VCaP (cell line): Measurements from ENCODE around the gene ADGRG6.
"Not testable (repeated sequence)": the region's sequence is repeated elsewhere in the genome, so short reads cannot be mapped to it uniquely, and the experiment has no call there.

Source experiments
- H3K27ac ChIP-seq: fragments of 450-650 bp; 2 replicates; pipeline ENCODE4 v1.5.1; 2017
- CTCF ChIP-seq: fragments of 450-650 bp; conservative IDR thresholded peaks from 2 replicates; pipeline ENCODE4 v1.5.1; 2017; ENCODE audit warnings: mild to moderate bottlenecking, moderate library complexity

The ADGRG6 gene

DNA sequence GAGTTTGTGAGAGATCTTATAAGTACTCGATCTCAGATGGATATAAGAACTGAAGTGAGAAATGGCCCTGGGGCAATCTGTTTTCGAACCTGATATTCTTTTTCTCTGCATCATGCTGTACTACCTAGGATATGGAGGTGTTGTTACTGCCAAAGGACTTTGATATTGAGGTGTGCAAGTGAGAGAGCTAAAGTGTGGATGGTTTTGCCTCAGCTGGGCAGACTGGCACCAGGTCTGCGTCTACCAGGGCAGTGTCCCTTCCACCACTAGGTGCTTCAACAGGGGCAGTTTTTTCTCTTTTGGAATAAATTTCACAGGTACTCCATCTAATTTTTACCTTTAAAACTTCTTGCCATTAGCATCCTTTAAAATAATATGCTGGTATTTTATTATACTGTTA, 35.0 kb downstream of the ADGRG6 start:
- TF ChIP-seq CTCF, result no peak
- H3K27ac ChIP-seq, result no peak overlapping the region

DNA sequence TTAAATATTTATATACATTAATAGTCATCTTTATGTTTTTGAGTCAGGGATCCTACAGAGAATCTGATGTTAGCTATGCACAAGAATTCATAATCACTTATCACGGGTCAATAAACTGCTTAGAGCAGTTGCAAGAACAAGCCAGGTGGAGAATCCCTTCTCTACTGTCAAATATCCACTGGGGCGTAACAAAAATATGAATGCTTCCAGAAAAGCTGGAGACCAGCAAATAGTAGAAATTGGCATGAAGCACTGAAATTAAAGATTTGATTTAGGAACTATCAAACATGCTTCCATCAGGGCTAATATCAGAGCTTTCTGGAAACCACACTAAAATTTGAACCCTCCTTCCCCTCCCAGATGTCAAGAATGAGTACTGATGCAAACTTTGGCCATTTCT, 37.3 kb downstream of the ADGRG6 start:
- H3K27ac ChIP-seq, result no peak overlapping the region
- TF ChIP-seq CTCF, result no peak

DNA sequence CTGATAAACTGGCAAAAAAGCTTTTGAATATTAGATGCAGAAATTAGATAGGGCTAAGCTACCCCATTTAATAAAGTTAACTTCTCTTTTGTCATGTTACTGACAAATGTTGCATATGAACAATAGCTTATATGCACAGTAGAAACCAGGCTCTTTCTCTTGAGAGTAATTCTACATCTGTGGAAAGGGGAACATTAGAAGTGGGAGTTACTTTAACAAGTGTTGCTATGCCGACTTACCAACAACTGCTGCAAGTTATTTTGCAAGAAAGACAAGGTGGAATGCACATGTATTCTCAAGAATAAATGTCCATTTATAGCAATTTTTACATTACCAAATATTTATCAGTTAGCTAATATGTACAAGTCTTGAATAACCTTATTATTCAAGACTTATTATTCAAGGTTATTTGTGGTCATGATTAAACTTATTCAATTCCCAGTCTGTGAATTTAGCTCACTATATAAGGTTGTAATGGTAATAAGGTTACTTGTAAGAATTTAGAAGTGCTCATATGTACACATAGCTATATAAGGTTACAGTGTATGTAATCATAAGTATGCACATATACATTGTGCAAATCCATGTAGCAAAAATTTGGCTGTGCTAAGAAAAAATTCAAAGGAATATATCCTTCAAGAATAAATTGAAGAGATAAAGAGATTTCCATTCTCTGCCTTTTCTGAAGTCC, 38.3 kb downstream of the ADGRG6 start:
- no peak overlapping the region for H3K27ac ChIP-seq
- no peak for TF ChIP-seq CTCF

DNA sequence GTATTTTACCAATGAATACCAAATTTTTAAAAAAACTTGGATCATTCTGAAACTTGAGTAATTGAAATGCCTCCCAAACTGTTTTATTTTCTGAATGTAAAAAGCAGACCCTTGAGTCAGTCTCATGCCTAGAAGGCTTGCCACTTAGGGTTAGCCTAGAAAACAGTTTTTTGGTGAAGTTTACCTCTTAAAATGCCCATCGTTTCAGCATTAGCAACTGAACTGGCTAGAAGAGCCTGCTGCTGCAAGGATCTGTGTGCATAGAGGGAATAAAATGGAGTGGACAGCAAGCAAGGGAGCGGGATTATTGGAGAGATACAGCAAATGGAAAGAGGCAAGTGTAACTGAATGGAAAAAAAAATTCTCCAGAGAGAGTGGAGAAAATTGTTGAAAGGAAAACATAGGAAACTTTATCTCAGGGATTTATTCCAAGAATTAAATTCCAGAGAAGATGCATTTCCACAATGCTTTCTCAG, 40.1 kb downstream of the ADGRG6 start:
- no peak overlapping the region for H3K27ac ChIP-seq
- no peak for TF ChIP-seq CTCF

GRCh38 chr6:142342986-142343385, 41.2 kb downstream of the ADGRG6 start:
- TF ChIP-seq CTCF, result no peak
- no peak overlapping the region for H3K27ac ChIP-seq

DNA sequence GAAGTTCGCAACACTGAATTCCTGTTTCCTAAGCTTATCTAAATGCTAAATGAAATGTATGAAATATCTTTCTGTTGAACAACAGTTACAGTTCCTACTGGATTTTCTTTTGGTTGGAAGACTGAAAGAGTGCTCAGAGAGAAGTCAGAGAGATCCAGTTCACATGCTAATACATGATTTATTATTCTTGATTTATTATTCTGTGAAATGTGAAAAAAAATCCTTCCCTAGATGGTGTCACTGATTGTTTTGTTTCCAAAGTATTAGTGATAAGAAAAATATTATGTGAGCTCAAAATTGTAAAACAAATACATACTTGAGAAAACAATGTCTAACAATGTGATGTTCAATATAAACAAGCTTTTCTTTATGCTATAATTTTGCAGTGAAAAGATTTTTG, 42.1 kb downstream of the ADGRG6 start:
- H3K27ac ChIP-seq, result no peak overlapping the region
- no peak for TF ChIP-seq CTCF

DNA sequence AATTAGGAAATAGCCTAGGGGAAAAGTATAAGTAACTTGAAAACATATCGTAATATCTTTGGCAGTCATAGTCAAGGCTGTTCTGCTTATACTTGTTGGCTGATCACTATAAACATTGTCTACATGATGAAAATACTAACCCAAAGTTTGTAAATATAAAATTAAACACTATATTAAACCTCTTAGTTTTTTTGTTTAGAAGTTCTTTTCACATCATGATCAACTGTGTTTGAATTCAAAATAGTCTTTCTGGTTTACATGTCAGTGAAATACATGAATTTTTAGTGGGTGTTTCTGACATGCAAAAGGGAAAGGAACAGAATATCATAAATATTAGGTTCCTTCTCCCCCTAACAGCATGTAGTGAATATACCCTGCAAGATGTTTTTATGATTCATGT, 43.5 kb downstream of the ADGRG6 start:
- no peak overlapping the region for H3K27ac ChIP-seq
- no peak for TF ChIP-seq CTCF

- H3K27ac ChIP-seq, result not testable (repeated sequence)
These were observed 44.4 kb downstream of the ADGRG6 start for GRCh38 chr6:142346166-142346565.
